Activated naive CD8-positive, alpha-beta T cell treated with anti-CD3 and anti-CD28 coated beads, Interleukin-2, amount 10 ng/mL, durations not matched to agents 7 days and 5 days (primary cell): ENCODE data around the gene NOTCH4. TPM values are rescaled to one million over a fixed set of nuclear protein-coding genes. Genes with fewer than 3 reads are reported as not detected.
"Not testable (repeated sequence)": the region's sequence is repeated elsewhere in the genome, so short reads cannot be mapped to it uniquely, and the experiment has no call there.

Experiments
- ATAC-seq: fragments of 150-1000 bp; cut with Tn5 transposase; one replicate; pipeline ENCODE4 v1.10.0; 2021; ENCODE audit warnings: low read depth, moderate library complexity
- POLR2A ChIA-PET: fragments of 350-600 bp; sonication (Branson Sonifier 250); formaldehyde crosslinking; loops from one replicate; lab custom pipeline; 2021; ENCODE audit warnings: antibody characterized with exemption; lab: Charles Lee
- DNase-seq: peaks from one replicate; pipeline ENCODE4 v3.0.0; 2021
- H3K27ac Mint-ChIP-seq: one replicate; pipeline ENCODE4 v1.8.0; 2022; ENCODE audit warnings: mild to moderate bottlenecking, mixed read lengths
- H3K27me3 Mint-ChIP-seq: one replicate; pipeline ENCODE4 v1.8.0; 2022; ENCODE audit warnings: mild to moderate bottlenecking, moderate library complexity, mixed read lengths
- H3K36me3 Mint-ChIP-seq: one replicate; pipeline ENCODE4 v1.8.0; 2021; ENCODE audit warnings: mild to moderate bottlenecking, mixed read lengths
- H3K4me1 Mint-ChIP-seq: one replicate; pipeline ENCODE4 v1.8.0; 2021; ENCODE audit warnings: mixed read lengths
- H3K4me3 Mint-ChIP-seq: one replicate; pipeline ENCODE4 v1.8.0; 2022; ENCODE audit warnings: mild to moderate bottlenecking, moderate library complexity, mixed read lengths
- H3K9me3 Mint-ChIP-seq: one replicate; pipeline ENCODE4 v1.8.0; 2021; ENCODE audit warnings: mixed read lengths
- total RNA-seq, 2 experiments: library from RNA; stranded (reverse); gene quantifications; one replicate each; pipeline ENCODE4 v1.2.3, GENCODE V29; 2021

NOTCH4 gene
- total RNA-seq, 2 experiments from 2014 or later: 0.67 to 0.79 TPM

GRCh38 chr6:32195652-32195901 is 28.3 kb downstream of the NOTCH4 start:
- Mint-ChIP-seq H3K36me3 (peaks cover 12% of the 10 kb centered on the region), H3K4me3 (peak overlapping the region; percentile 96), H3K9me3 (no peaks in the 10 kb centered on the region), H3K27ac (peak overlapping the region; percentile 98), H3K27me3 (no peaks in the 10 kb centered on the region), H3K4me1 (peaks cover 24% of the 10 kb centered on the region)
- POLR2A ChIA-PET: interaction anchor here (0.5 to 2.0 kb wide), 20 partner anchors 12 to 1076 kb away, joined by 3 to 20 read pairs (median 4); partner anchors contain the start of genes AGPAT1, ATF6B, EHMT2 and FKBPL
- DNase-seq (peak; percentile 100), ATAC-seq (peak; percentile 90)

GRCh38 chr6:32194825-32195651 is 28.8 kb downstream of the NOTCH4 start:
- POLR2A ChIA-PET: interaction anchor here (0.5 to 2.0 kb wide), 20 partner anchors 13 to 1076 kb away, joined by 3 to 20 read pairs (median 4); partner anchors contain the start of genes AGPAT1, ATF6B, EHMT2 and FKBPL
- DNase-seq (no peak), ATAC-seq (no peak)
- peaks cover 24% of the 10 kb centered on the region for H3K4me1 Mint-ChIP-seq
- H3K27ac Mint-ChIP-seq: peak overlapping the region; percentile 98
- peak overlapping the region; percentile 96 for H3K4me3 Mint-ChIP-seq
- no peaks in the 10 kb centered on the region for H3K27me3 Mint-ChIP-seq
- peaks cover 17% of the 10 kb centered on the region for H3K36me3 Mint-ChIP-seq
- no peaks in the 10 kb centered on the region for H3K9me3 Mint-ChIP-seq

- peaks cover 18% of the 10 kb centered on the region for H3K36me3 Mint-ChIP-seq
- no peaks in the 10 kb centered on the region for H3K9me3 Mint-ChIP-seq
- H3K27me3 Mint-ChIP-seq: no peaks in the 10 kb centered on the region
- H3K27ac Mint-ChIP-seq: peak overlapping the region; percentile 98
- ATAC-seq (no peak), DNase-seq (no peak)
- peaks cover 24% of the 10 kb centered on the region for H3K4me1 Mint-ChIP-seq
- peak overlapping the region; percentile 96 for H3K4me3 Mint-ChIP-seq
- POLR2A ChIA-PET: interaction anchor here (2.0 kb wide), 1 partner anchor 21 kb away, joined by 6 read pairs; no protein-coding TSS in a partner anchor
Observed at GRCh38 chr6:32194388-32194787, 29.5 kb downstream of the NOTCH4 start.

DNA sequence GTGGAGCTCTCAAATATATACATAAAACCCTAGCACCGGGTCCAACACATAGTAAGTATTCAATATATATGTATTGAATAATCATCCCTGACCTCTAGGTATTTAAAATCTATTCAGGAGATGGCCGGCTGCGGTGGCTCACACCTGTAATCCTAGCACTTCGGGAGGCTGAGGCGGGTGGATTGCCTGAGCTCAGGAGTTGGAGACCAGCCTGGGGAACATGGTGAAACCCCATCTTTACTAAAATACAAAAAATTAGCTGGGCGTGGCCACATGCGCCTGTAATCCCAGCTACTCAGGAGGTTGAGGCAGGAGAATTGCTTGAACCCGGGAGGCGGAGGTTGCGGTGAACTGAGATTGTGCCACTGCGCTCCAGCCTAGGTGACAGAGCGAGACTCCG is 30.8 kb downstream of the NOTCH4 start:
- Mint-ChIP-seq H3K36me3 (peaks cover 28% of the 10 kb centered on the region), H3K27ac (peak overlapping the region; percentile 98), H3K4me1 (peaks cover 35% of the 10 kb centered on the region), H3K4me3 (peak overlapping the region; percentile 94)
- H3K27me3 Mint-ChIP-seq, ATAC-seq, DNase-seq, H3K9me3 Mint-ChIP-seq: not testable (repeated sequence)
- POLR2A ChIA-PET: interaction anchor here (0.6 to 5.7 kb wide), 9 partner anchors 12 to 1596 kb away, joined by 3 to 61 read pairs (median 6); partner anchors contain the start of genes AGPAT1, ATF6B, DXO and FKBPL

GRCh38 chr6:32192608-32193039 is 31.2 kb downstream of the NOTCH4 start, which contains the start of gene GPSM3:
Gene GPSM3 (minus strand): TSS chr6:32192643. CDS start chr6:32192513, 130 bp downstream.
- no peak for ATAC-seq
- Mint-ChIP-seq H3K9me3 (no peaks in the 10 kb centered on the region), H3K27me3 (no peaks in the 10 kb centered on the region), H3K4me1 (peaks cover 36% of the 10 kb centered on the region), H3K36me3 (peaks cover 30% of the 10 kb centered on the region), H3K4me3 (peak within 1 kb of the TSS; percentile 94), H3K27ac (peak within 1 kb of the TSS; percentile 98)
- DNase-seq: peak; percentile 76
- POLR2A ChIA-PET: interaction anchor here (0.6 to 5.7 kb wide), 12 partner anchors 12 to 1596 kb away, joined by 3 to 61 read pairs (median 6); partner anchors contain the start of genes AGPAT1, ATF6B, DXO and FKBPL

DNA sequence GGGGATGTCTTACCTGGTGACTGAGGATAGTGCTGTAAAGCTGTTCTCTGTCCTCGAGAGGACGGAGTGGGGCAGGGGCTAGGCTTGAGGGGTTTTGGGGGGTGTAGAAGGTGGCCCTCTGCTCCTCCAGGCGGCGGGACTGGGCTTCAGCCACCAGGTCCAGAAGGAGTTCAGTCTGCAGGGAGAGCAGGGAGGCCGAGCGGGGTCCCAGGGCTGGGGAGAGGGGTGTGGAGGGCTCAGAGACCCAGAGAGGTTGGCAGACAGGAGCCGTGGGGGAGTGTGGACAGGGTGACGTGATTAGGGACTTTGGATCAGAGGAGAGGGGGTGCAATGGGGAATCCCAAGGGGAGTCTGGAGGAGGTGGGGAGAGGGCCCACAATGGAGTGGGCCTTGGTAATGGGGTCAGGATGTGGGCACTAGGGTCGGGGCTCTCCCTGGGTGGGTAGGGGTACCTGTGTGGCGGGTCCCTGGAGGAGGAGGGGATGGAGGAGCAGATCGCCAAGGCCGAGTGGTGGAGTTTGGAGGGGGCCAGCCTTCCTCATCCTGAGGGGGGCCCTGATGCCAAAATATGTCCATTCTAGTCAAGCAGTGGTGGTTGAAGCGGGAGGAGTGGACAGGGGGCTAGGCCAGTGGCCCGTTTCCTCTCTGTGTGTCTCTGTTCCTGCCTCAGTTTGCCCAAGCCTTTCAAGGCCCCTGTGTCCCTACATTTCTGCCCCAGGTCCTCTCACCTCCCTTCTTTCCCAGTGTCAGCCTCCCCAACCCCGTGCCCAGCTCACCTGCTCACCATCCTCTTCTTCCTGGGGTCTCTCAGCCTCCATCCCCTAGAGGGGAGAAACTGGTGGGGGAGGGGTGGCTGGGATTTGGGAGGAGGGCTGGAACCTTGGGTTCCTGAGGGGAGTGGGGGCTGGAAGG is 31.9 kb downstream of the NOTCH4 start:
- Mint-ChIP-seq H3K27ac (peak overlapping the region; percentile 98), H3K36me3 (peaks cover 36% of the 10 kb centered on the region), H3K27me3 (no peaks in the 10 kb centered on the region), H3K9me3 (no peaks in the 10 kb centered on the region), H3K4me3 (peak overlapping the region; percentile 94), H3K4me1 (peaks cover 41% of the 10 kb centered on the region)
- ATAC-seq (no peak), DNase-seq (peak; percentile 52)
- POLR2A ChIA-PET: interaction anchor here (0.6 to 5.7 kb wide), 14 partner anchors 11 to 1384 kb away, joined by 3 to 61 read pairs (median 6); partner anchors contain the start of genes AGPAT1, ATF6B, DXO and FKBPL

- DNase-seq: no peak
- H3K27ac Mint-ChIP-seq: peak overlapping the region; percentile 98
- H3K9me3 Mint-ChIP-seq: no peaks in the 10 kb centered on the region
- POLR2A ChIA-PET: interaction anchor here (0.7 to 5.7 kb wide), 9 partner anchors 10 to 62 kb away, joined by 3 to 61 read pairs (median 4); partner anchors contain the start of genes AGPAT1, ATF6B and FKBPL
- no peaks in the 10 kb centered on the region for H3K27me3 Mint-ChIP-seq
- H3K36me3 Mint-ChIP-seq: peaks cover 44% of the 10 kb centered on the region
- H3K4me3 Mint-ChIP-seq: peak overlapping the region; percentile 94
- no peak for ATAC-seq
- peaks cover 45% of the 10 kb centered on the region for H3K4me1 Mint-ChIP-seq
Observed at GRCh38 chr6:32190911-32191677, 32.8 kb downstream of the NOTCH4 start.

DNA sequence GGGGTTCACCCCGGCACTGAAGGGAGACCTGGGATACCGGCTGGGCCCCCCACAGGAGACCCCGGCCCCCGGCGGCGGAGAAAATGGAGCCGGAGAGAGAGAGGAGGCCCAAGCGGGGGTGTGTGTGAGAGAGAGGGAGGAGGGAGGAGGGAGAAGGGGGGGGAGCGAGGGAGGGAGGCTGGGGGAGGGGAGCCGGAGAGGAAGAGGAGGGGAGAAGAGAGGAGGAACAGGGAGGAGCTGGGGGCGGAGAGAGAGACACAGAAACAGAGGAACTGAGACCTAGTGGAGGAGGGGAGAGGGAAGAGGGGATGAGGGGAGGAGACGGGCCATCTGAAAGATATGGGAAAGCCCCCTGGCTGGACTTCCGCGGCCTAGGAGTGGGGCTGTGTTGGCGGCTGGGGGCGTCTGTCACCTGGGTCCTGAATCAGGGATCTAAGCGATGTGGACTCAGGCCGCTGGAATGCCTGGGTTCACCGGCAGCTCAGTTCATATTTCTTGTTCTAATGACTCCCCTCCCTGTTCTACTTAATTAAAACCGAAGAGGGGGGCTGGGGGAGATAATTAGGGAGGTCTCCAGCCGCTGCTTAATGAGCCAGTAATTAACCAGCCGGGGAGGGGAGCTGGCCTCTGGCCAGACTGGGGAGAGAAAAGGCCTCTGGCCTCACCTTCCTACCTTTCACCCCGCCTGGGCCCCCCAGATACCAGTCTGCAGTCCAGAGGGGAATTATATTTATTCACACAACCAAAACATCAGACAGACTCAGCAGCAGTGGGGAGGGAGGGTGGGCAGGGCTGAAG is 33.6 kb downstream of the NOTCH4 start, which contains the start of gene PBX2:
Gene PBX2, minus strand, starts transcription at position 149 of the 798 bp plus-strand sequence. CDS start 287 bp downstream, outside the sequence.
- Mint-ChIP-seq H3K27me3 (no peaks in the 10 kb centered on the region), H3K9me3 (no peaks in the 10 kb centered on the region), H3K27ac (peak within 1 kb of the TSS; percentile 98), H3K4me1 (peaks cover 46% of the 10 kb centered on the region), H3K36me3 (peaks cover 50% of the 10 kb centered on the region), H3K4me3 (peak within 1 kb of the TSS; percentile 98)
- DNase-seq: peak; percentile 74
- POLR2A ChIA-PET: interaction anchor here (0.6 to 5.7 kb wide), 12 partner anchors 9 to 1206 kb away, joined by 3 to 61 read pairs (median 4); partner anchors contain the start of genes AGPAT1, ATF6B, FKBPL and RGL2
- ATAC-seq: peak; percentile 62

GRCh38 chr6:32189742-32190053 is 34.2 kb downstream of the NOTCH4 start:
- POLR2A ChIA-PET: interaction anchor here (0.6 to 5.7 kb wide), 10 partner anchors 9 to 1206 kb away, joined by 3 to 61 read pairs (median 4); partner anchors contain the start of genes AGPAT1, ATF6B, FKBPL and RGL2
- Mint-ChIP-seq H3K36me3 (peaks cover 50% of the 10 kb centered on the region), H3K4me1 (peaks cover 41% of the 10 kb centered on the region), H3K27ac (peak overlapping the region; percentile 97), H3K27me3 (no peaks in the 10 kb centered on the region), H3K4me3 (peak overlapping the region; percentile 98), H3K9me3 (no peaks in the 10 kb centered on the region)
- no peak for DNase-seq
- no peak for ATAC-seq

GRCh38 chr6:32189069-32189741 is 34.7 kb downstream of the NOTCH4 start:
- ATAC-seq (no peak), DNase-seq (no peak)
- H3K9me3 Mint-ChIP-seq: no peaks in the 10 kb centered on the region
- peak overlapping the region; percentile 98 for H3K4me3 Mint-ChIP-seq
- peaks cover 50% of the 10 kb centered on the region for H3K36me3 Mint-ChIP-seq
- H3K27ac Mint-ChIP-seq: peak overlapping the region; percentile 97
- peaks cover 38% of the 10 kb centered on the region for H3K4me1 Mint-ChIP-seq
- POLR2A ChIA-PET: interaction anchor here (0.8 to 5.7 kb wide), 4 partner anchors 8 to 656 kb away, joined by 3 to 61 read pairs (median 4); no protein-coding TSS in a partner anchor
- H3K27me3 Mint-ChIP-seq: no peaks in the 10 kb centered on the region
